Stimulated activated CD4-positive, alpha-beta T cell treated with anti-CD3 and anti-CD28 coated beads, TNF-alpha, amount 100 ng/mL, for 1 hour (primary cell): ENCODE results near the gene DRD4.
"Not testable (repeated sequence)": the region's sequence is repeated elsewhere in the genome, so short reads cannot be mapped to it uniquely, and the experiment has no call there.

Experiments
- DNase-seq, 3 donors: peaks; one replicate each; pipeline ENCODE4 v3.0.0-alpha.2; 2020; ENCODE audit warnings: low read depth in 3 of 3, low spot score in 1 of 3

Gene DRD4

DNA sequence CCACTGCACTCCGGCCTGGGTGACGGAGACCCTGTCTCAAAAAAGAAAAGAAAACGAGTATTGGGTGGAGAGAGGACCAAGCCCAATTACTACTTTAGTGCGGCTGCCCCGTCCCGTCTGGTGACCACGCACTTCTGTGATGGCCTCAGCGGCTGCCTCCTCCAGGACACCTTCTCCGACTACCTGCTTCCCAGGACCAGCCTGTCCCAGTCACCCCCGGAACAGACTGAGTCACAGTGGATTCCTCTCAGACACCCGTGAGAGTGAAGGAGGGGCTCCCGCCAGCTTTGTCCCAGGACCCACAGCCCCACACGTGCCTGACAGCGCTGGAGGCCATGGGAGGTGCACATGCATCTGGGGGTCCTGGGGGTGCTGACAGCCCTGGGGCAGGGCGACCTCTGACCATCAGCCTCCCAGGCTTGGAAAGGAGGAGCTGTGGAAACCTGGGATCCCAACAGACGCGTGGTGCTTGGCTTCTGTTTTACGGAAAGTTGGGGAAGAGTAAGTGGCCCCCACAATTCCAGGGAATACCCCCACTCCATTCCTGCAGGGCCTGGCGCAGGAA, 4.8 kb downstream of the DRD4 start:
- no peak for DNase-seq

DNA sequence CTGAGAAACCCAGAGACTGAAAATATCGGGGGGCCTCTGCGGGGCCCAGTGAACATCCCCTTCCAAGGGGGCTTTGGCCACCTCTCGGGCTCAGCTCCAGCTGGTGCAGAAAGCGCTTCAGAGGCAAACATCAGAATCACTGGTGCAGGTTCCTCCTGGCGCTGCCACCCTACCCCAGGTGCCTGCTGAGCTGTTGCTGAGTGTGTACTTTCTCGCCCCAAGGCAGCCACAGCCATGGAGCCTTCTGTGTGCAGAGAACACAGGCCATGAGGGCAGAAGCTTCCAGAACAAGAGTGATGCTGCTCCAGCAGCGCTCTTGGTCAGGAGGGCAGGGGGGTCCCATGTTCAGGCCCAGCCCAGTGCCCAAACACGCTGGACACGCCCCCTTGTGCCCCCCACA, 6.3 kb downstream of the DRD4 start:
- no peak for DNase-seq

DNA sequence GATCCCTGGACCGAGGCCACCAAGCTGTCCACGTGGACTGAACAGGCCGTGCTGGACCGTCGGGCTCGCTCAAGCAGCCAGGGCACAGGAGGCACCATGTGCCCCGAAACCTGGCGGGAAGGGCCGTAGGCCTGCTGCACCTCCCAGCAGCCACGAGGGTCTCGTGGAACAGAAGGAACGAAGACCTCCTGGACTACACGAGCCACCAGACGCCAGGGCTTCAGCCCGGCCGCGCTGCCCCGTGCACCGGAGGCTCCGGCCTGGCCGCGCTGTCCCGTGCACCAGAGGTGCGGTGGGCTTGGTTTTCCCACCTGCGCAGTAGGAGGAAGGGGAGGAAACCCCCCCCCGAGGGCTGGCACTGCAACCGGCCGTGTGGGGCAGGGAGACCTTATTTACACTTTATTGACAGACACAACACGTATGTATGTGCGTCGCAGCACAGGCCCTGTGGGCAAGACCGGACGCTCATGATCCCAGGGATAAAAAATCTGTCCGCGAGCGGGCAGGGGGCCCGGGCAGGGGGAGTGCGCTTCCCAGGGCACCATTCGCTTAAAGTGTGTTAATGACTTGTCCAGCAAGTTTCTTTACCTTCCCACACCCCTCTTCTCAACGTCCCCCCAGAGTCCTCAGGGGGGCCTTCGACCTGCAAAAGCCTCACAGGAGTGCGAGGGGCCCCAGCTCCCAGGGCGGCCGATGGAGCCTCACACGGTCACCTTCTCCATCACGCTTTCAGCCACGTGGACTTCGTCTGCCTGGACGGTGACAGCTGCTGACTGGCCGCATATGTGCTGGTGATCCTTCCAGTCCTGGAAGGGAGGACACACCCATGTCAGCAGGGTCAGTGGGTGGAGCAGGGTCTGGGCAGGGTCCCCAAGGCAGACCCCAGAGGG, 7.0 kb downstream of the DRD4 start:
- no peak for DNase-seq

DNA sequence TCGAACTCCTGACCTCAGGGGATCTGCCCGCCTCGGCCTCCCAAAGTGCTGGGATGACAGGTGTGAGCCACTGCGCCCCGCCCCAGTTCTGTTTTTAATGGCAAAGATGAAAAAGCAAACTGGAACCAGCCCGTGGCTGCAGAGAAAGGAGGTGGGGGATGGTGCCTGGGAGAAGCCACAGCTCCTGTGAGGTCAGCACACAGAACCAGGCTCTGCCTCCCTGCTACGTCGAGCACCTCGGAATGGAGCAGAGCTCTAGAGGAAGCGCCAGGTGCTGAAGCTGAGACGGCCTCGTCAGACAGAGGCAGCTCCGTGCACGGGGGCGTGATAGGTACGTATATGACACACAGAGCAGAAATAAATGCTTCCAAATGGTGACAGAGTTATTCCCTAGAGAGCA, 8.5 kb downstream of the DRD4 start:
- no peak for DNase-seq

DNA sequence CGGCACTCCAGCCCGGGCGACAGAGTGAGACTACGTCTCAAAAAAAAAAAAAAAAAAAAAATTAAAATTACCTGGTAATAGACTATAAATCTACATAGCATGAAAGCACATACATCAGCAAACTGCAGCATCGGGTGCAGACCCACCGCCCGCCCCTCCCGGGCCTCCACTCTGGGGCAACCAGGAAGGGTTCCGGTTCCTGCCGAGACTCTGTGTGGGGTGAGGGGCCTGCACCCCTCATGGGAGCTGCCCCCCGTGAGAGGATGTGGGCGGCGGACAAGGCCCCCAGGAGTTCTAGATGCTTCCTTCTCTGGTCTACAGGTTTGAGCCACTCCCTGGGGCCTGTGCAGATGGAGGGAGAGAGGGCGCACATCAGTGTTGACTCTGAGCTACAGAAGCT, 9.1 kb downstream of the DRD4 start:
- no peak for DNase-seq

DNA sequence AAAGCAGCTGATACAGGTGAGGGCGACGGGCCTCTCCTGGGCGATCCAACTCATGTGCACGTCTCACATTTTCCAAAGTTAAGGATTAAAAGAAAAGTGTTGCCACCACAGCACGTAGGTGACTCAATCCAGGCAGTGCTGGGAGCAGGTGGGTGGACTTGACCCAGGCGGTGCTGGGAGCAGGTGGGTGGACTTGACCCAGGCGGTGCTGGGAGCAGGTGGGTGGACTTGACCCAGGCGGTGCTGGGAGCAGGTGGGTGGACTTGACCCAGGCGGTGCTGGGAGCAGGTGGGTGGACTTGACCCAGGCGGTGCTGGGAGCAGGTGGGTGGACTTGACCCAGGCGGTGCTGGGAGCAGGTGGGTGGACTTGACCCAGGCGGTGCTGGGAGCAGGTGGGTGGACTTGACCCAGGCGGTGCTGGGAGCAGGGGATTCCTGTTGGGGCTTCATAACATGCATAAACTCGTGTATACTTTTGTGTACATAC, 10.6 kb downstream of the DRD4 start:
- not testable (repeated sequence) for DNase-seq

DNA sequence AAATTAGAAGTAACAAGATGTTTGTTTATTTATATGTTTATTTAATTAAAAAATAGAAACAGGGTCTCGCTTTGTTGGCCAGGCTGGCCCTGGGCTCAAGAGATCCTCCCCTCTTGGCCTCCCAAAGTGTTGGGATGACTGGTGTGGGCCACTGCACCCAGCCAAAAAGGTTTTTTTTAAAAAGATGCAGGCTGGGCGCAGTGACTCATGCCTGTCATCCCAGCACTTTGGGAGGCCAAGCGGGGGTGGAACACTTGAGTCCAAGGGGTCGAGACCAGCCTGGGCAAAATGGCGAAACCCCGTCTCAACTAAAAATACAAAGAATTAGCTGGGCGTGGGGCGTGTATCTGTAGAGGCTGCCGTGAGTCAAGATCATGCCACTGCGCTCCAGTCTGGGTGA, 13.4 kb downstream of the DRD4 start:
- no peak for DNase-seq

DNA sequence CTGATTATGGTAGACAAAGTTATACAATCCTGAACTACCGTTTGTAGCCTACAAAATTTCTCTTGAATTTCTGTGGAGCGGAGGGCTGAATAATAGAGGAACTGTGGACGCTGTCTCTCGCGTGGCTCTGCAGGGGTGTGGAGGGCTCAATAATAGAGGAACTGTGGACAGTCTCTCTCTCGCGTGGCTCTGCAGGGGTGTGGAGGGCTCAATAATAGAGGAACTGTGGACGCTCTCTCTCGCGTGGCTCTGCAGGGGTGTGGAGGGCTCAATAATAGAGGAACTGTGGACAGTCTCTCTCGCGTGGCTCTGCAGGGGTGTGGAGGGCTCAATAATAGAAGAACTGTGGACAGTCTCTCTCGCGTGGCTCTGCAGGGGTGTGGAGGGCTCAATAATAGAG, 16.1 kb downstream of the DRD4 start:
- DNase-seq = not testable (repeated sequence)

DNA sequence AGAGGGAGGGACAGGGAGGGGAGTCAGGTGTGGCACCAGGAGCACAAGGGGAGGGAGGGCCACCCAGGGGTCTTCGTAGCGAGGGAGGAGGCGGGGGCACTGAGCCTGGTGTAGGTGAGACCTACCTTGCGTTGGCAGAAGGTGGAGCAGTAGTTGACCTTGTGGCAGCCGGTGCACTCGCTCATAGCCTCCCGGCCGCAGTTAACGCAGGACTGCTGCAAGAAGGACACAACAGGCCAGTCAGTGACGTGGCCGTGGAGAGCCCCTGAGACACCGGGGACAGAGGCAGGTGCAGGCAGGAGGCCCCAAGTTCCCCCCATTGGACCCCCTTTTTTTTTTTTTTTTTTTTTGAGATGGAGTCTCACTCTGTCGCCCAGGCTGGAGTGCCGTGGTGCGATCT, 16.8 kb downstream of the DRD4 start:
- DNase-seq = no peak

DNA sequence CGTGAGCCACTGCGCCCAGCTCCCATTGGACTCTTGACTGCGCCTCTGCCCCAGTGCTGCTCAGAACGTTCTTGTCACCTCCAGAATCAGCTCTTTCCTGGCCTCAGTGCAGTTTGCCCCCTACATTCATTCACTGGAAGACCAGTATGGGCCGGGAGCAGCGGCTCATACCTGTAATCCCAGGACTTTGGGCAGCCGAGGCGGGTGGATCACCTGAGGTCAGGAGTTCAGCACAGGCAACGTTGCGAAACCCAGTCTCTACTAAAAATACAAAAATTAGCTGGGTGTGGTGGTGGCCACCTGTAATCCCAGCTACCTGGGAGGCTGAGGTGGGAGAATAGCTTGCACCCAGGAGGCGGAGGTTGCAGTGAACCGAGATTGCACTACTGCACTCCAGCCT, 17.4 kb downstream of the DRD4 start:
- DNase-seq = not testable (repeated sequence)

DNA sequence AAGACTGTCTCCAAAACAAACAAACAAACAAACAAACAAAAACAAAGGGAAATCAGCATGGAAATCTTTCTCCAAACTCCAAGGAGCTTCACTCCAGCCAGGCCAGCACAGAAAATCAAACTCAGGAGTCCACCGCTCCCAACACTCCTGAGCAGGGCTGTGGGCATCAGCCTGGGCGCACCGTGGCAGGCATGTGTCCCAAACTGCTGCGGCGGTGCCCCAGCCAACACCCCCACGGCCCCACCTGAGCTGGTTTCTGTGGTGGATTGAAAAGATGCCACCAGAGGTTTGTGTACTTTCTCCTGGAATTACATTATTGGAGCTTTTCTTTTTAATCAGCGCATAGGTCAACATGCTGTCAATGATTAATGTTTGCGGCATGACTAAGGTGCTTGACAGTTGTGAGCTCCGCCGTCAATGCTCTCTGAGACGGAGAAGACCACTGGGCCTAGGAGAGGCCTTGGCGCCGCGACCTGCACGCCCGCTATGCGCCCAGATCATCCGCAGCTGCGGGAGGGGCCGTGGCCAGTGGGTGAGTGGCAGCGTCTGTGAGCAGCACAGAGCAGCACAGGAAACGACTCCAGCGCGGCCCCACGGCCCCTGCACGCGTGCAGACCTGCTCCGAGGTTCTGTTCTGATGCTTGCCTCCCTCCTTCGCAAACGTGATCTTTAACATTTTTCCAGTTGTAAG, 18.1 kb downstream of the DRD4 start:
- no peak for DNase-seq

DNA sequence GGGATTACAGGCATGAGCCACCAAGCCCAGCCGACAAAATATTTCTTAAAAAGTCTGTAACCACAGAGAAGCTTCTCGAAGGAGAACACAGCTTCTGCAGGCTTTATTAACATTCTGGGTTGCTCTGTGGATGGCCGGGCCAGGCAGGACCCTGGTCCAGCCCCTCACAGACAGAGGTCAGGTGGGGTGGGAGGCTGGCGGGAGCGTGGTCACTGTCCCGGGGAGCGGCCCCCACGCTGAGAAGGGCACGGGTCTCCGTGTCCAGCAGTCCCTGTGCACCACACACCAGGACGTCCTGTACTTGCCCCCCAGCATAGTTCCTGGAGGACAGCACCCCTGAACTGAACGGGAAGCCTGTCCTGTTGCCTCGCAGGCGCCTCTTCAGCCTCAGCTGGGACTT, 19.4 kb downstream of the DRD4 start:
- no peak for DNase-seq

DNA sequence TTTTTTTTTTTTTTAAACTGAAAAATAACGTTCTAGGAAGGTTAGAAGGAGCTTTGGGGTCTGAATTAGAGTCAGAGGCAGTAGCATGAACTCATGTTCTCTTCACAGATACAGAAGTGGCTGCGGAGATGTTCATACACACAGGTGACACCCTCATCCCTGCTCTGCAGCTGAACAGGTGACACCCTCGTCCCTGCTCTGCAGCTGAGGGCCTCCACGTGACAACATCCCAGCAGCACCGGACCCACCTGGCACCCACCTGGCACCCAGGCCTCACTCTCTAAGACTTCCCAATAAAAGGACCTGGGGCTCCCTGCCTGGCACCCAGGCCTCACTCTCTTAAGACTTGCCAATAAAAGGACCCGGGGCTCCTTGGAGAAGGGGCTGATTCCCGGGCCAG, 19.8 kb downstream of the DRD4 start:
- DNase-seq = no peak

DNA sequence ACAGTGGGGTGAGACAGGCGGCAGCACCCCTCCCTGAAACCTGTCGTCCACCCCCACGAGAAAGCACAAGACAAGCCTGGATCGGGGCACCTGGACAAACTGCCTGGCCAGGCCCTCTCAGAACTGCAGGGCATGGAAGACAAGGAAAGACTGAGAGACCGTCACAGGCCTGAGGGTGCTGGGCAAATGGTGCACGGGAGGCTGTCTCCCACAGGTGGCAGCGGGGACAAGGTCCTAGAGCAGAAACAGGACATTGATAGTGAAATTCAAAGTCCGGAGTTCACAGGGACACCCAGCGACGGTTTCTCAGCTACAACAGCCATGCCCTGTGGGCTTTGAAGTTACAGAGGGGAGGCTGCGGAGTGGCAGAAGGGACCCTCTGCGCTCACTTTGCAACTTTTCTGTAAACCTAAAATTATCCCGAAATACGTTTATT, 20.6 kb downstream of the DRD4 start:
- DNase-seq = no peak

DNA sequence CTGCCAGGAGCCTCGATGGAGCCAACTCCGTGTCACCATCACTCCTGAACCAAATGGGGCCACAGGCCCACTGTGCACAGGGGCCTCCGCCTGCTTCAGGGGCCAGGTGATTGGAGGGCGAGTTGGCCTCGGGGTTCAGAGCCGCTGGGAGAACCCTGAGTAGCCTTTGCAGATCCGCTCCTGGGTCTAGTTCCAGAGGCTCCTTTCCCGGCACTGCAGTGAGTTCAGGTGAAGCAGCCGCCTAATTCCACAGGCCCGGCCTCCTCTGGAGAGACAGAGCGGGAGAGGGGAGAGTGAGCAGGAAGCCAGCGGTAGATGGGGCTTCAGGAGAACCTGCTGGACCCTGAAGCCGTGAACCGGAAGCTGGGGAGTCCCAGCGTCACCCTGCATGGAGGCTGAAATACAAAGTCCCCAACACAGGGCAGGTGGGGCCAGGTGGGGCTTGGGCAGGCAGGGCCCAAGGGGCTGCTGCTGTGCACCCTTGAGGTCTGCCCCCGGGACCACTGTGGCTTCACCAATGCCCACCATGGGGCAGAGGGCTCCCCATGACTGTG, 22.5 kb downstream of the DRD4 start:
- DNase-seq = no peak

DNA sequence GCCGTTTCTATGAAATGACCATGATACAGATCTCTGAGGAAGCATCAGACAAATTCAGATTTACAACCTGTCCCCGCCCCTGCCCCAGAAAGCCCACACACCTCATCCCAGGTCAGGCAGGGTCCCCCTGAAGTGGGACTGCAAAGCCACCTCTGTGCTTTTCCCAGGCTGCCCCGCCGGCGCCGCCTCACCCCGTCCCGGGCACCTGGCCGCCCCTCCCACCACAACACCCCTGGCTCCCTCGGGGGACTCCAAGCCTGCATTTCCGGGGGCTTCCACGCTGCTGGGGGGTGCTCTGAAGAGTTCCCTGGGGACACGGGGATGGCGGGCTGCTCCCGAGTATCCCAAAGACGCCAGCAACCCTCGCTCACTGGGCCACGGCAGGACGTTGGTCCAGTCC, 23.2 kb downstream of the DRD4 start:
- no peak for DNase-seq

DNA sequence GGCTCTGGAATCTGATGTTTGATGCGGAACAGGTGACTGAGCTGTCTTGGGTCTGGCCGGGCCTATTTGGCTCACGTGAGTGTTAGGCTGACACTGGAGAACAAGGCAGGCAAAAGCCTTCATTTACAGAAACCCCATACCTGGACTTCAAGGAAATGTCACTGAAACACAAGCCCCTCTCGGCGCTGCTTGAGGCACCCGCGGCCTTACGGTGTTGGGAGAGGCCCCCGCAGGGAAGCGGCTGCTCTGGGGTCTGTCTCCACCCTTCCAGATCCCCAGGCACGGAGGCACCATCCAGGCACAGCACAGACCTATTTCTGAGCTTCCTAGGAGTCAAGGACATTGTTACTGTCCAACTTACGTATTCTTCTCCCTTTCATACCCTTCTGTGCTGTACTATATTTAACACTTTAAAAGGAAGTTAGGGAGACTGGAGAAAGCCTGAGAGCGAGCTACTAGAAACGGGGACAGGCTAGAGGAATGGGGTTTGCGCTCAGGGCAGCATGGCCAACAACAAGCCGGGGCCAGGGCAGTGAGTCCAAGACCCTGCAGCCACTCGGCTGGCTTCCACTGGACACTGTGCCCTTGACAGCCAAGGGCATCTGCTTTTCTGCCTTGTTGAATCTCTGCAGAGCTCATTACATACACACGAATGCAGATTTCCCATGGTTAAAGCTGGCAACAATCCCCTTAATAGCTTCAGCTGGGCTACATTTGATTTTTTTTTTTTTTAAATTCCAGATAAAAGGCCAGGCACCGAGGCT, 23.8 kb downstream of the DRD4 start:
- no peak for DNase-seq

DNA sequence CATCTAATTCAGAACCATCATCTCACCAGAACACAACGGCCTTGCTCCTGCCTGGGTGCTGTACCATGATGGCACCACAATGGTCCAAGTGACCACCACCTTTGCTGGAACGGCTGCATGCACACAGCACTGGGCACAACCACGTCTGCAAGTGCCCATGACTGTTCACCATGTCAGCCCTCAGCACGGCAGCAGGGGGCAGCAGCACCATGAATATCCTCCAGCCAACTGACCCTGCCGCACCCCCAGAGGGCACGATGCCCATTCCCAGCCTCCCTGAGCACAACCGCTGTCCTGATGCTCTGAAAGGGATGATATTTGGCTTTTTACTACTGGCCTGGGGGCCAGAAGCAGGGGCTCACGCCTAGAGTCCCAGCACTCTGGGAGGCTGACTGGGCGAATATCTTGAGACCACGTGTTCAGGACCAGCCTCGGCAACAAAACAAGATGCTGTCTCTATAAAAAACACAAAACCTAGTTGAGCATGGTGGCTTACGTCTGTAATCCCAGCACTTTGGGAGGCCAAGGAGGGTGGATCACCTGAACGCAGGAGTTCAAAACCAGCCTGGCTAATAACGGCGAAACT, 25.7 kb downstream of the DRD4 start:
- DNase-seq = peak in 1 of 3 donors; percentile 14

DNA sequence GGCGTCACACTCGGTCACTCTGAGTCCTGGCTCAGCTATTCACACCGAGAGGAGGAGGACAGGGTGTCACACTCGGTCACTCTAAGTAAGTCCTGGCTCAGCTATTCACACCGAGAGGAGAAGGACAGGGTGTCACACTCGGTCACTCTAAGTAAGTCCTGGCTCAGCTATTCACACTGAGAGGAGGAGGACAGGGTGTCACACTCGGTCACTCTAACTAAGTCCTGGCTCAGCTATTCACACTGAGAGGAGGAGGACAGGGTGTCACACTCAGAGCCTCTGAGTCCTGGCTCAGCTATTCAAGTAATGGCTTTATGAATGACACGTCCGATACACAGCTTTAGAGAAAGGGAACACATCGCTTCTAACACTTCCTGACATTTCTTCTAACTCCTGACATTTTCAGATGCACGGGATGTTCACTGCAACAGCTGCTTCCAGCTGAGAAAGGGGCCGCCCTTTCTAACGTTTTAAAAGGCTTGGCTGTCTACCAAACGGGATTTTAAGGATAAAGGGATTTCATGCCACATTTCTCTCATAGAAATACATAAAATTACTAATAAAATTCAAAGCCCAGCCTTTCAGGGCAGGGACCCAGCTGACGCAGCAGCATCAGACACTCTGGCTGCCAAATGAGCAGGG, 28.1 kb downstream of the DRD4 start:
- DNase-seq = no peak

DNA sequence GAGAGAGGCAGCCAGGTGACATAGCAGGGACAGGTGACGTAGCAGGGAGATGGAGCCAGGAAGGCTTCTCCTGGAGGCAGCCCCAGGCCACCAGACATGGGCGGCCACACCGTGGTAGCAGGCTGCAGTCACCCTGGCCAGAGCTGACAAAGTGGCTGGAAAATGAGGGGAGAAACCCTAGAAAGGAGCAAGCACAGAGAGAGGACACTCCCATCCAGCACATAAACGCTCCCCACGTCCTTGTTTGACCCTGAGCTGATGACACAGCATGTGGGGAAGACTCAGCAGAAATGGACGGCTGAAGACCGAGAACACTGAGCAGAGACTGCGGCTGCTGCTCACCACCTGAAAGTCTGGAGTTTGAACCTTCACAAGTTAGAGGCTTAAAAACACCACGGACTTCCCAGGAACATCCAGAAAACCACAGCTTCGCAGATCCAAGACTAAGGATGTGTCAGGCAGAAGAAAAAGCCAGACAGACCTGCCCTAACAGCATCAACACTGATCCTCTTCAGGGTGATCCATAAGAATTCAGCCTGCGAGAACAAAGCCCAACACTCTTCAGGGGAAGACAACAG, 28.7 kb downstream of the DRD4 start:
- DNase-seq = no peak
